HG03354 (cell line): Measurements from ENCODE around the gene CDK13.
A peak's percentile ranks its signal among the peaks of the same experiment; 100 is the strongest.
"Not testable (repeated sequence)": the region's sequence is repeated elsewhere in the genome, so short reads cannot be mapped to it uniquely, and the experiment has no call there.

Source experiments
- ATAC-seq: cut with Tn5 transposase; IDR thresholded peaks from one replicate; pipeline ENCODE4 v1.9.1; 2021; ENCODE audit warnings: mild to moderate bottlenecking; ENCODE audit not compliant: unreplicated experiment, poor library complexity, severe bottlenecking

The CDK13 gene

GRCh38 chr7:39949971-39950472 lies at the start of gene CDK13:
TSS of gene CDK13 (plus strand) at chr7:39950256. CDS start at chr7:39950642, 386 bp downstream.
- ATAC-seq: peak; percentile 44

- no peak for ATAC-seq
Measured at GRCh38 chr7:39904077-39904486, 46.0 kb upstream of the CDK13 start.

GRCh38 chr7:39908141-39908540 lies 41.9 kb upstream of the CDK13 start:
- ATAC-seq: no peak

GRCh38 chr7:39908973-39909372 lies 41.1 kb upstream of the CDK13 start:
- ATAC-seq: no peak

- ATAC-seq: no peak
Measured at GRCh38 chr7:39909526-39909925, 40.5 kb upstream of the CDK13 start.

GRCh38 chr7:39910108-39910869 lies 39.8 kb upstream of the CDK13 start:
- no peak for ATAC-seq

GRCh38 chr7:39911167-39911566 lies 38.9 kb upstream of the CDK13 start:
- no peak for ATAC-seq

GRCh38 chr7:39915847-39916246 lies 34.2 kb upstream of the CDK13 start:
- not testable (repeated sequence) for ATAC-seq

GRCh38 chr7:39919646-39920045 lies 30.4 kb upstream of the CDK13 start:
- no peak for ATAC-seq

- no peak for ATAC-seq
Measured at GRCh38 chr7:39921506-39922175, 28.4 kb upstream of the CDK13 start.

GRCh38 chr7:39922580-39922979 lies 27.5 kb upstream of the CDK13 start:
- no peak for ATAC-seq

- ATAC-seq: no peak
Measured at GRCh38 chr7:39923091-39923490, 27.0 kb upstream of the CDK13 start.

- no peak for ATAC-seq
Measured at GRCh38 chr7:39924122-39924521, 25.9 kb upstream of the CDK13 start.

GRCh38 chr7:39926111-39926510 lies 23.9 kb upstream of the CDK13 start:
- no peak for ATAC-seq

- no peak for ATAC-seq
Measured at GRCh38 chr7:39927018-39927417, 23.0 kb upstream of the CDK13 start.

GRCh38 chr7:39934132-39934531 lies 15.9 kb upstream of the CDK13 start:
- no peak for ATAC-seq

- no peak for ATAC-seq
Measured at GRCh38 chr7:39936761-39937160, 13.3 kb upstream of the CDK13 start.

- ATAC-seq: no peak
Measured at GRCh38 chr7:39937366-39938153, 12.5 kb upstream of the CDK13 start.

- no peak for ATAC-seq
Measured at GRCh38 chr7:39942883-39943282, 7.2 kb upstream of the CDK13 start.

GRCh38 chr7:39946693-39947092 lies 3.4 kb upstream of the CDK13 start:
- ATAC-seq: no peak
